ENCODE results near the gene CWC27.

Gene CWC27

DNA sequence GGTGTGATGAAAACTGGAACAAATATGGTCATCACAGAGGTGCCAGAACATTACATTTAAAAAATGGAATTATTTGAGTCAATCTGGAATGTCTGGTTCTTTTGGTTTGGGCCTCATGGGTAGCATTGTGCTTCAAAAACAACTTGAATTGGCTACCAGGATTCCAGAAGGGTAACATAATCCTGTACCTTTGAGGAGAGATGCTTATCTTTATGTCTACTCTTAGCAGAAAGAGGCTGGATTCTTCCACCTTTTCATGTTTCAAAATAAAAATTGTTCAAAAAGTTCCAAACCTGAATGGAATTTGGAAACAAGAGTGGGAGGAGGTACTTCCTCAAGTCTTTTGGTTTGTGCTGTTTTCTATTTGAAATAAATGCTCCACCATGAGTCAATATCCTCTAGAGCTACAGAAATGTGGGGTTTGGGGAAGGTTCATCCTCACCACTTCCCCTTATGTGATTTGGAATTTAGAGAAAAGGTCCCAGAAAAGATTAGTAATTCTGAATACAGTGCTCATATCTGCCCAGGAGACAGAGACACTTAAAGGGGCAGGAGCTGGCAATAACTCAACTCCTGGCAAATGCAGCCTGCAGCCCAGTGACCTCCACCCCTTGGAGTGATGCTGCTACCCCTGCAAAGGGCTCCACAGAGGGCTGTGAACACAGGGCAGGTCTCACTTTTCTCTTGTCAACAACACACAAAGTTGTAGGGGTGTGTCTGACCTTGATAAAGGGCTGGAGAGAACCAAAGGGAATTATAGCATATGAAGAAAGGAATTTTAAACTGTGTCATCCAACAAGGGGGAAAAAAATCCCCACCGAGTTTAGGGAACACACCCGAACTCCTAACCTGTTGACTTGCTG is 272.8 kb downstream of the CWC27 start:
- DNase-seq, result no peak

DNA sequence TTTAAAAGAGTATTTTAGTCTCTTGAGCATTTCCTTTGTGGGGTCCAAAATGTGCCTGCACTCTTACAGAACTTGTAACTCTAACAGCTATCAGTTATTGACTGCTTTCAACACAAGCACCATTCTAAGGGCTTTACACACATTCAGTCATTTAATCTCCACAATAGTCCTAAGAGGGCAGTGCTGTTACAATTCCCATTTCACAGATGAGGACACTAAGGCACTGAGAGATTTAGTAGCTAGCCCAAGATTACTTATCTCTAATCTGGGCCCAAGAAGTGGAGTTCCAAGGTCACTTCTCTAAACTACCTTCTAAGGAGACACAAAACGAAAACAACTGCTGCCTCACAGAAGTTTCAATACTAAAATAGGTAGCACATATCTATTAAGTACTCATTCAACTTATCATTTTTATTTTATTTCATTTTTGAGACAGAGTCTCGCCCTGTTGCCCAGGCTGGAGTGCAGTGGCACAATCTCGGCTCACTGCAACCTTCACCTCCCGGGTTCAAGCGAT is 275.2 kb downstream of the CWC27 start:
- no peak for DNase-seq

DNA sequence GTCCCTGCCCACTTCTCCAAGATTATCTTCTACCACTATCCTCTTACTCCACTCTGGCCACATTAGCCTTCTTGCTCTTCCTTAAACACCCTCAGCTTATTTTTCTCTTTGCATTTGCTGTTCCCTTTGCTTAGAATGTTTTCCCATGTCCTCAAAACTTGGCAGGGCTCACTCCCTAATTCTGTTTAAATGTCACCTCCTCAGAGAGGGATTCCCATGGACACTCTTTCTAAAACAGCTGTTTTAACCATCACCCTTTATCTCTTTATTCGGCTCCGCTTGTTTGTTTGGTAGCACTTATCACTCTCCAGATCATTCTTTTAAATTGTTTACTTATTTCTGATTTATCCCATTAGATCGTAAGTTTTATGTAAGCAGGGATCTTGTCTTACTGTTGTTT is 278.5 kb downstream of the CWC27 start:
- DNase-seq, result no peak

DNA sequence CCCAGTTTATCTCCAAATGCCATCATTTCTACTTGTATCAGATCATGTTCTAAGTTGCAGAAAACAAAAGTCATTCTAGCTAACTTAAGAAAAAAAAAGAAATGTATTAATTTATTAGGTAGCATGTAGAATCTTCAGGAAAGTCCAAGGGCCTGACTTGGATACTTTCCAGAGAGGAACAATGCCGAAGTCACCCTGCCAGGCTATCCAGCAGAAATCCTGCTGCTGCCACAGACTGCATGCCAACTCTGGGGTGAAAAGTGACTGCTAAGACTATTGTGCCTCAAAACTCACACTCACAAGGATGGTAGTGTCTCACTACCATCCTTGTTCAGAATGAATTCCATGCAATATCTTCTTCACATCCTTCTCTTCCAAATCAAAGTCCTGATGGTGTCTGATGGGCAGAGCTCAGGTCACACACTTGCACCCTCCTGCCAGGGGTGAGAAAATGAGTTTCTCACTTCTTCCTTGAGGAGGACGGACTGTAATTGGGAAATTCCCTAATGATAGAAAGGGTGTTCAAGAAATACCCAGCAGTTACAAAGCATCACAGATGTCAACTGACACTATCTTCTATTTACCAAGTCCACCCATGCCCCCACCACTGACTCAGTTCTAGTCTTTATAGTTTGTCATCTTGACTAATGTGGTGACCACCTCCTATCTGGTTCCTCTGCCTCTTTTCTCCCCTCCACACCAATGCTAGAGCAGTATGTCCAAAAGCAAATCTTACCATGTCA is 279.4 kb downstream of the CWC27 start:
- no peak for DNase-seq

DNA sequence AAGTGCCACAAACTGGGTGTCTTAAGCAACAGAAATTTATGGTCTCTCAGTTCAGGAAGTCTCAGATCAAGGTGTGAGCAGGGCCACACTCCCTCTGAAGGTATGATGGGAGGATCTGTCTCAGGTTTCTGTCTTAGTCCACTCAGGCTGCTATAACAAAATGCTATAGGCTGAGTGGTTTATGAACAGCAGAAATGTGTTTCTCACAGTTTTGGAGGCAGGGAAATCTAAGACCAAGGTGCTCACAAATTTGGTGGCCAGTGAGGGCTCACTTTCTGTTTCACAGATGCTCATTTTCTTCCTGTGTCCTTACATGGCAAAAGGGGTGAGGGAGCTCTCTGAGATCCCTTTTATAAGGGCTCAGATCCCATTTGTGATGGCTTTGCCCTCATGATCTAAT is 281.4 kb downstream of the CWC27 start:
- no peak for DNase-seq

DNA sequence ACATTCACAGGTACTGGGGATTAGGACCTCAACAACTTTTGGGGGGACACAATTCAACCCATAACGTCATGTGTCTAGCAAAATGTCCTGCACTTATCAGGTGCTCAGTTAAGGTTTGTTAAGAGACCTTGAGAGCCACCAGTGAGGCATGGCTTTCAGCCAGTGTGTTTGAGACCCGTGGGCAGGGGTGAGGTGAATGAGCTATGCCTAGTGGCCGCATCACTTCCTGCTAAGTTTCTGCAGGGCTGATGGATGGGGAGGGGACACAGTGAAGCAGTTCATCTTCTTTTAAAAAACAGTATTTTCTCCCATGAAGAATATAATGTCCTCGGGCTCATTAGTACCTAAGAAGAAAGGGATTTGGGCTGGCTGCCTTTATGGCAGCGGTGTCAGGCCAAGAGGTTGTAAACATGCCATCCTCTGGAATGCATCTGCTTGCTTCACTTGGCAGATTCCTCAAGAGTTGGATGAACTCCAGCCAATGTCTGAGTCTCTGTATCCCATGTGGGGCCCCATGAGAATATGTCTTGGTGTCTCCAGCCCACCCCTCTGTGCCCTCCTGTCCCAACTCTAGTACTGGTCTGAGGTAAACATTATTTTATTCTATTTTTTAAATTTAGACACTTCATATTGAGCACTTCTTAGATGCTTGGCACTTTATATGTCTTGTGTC is 282.2 kb downstream of the CWC27 start:
- DNase-seq, result no peak

DNA sequence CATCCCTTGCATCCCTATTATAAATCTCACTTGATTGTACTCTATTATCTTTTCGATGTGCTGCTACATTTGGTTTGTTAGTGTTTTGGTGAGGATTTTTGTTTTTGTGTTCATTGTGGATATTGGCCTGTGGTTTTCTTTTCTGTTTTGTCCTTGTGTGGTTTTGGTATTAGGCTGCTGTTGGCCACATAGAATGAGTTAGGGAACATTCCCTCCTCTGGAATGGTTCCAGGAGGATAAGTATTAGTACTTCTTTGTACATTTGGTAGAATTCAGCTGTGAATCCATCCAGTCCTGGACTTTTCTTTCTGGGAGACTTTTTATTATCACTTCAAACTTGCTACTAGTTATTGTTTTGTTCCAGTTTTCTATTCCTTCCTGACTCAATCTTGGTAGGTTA is 287.2 kb downstream of the CWC27 start:
- no peak for DNase-seq

DNA sequence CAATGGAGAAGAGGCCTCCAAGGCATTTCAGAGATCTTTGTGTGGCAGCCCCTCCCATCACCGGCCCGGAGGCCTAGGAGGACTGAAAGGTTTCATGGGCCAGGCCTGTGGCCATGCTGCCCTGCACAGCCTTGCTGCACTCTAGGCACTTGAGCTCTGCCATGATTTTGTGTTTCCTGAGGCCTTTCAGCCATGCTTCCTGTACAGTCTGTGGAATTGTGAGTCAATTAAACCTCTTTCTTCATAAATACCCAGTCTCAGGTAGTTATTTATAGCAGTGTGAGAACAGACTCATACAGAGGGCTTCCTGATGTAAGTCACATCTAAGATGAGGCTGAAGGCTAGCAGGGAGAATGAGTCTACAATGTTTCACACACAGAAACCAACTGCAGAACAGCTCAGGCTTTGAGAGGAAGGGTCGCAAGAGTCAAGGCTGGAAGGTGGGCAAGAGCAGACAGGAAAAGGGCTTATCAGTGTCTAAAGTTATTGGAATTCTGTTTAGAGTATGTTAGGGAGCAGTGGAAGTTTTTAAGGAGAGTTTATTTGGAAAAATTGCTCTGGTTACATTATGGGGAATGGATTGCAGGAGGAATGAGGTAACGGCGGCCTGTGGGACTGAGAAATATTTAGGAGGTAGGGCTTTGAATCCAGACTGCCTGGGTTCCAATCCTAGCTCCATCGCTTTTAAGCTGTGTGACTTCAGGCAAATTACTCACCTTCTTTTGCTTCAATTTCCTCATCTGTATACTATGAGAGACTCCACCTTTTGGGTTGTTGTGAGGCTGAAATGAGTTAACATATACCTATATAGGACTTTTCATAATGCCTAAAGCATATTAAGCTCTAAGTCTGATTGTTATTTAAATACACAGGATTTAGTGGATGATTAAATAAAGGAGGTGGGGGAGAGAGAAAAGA is 291.2 kb downstream of the CWC27 start:
- no peak for DNase-seq

DNA sequence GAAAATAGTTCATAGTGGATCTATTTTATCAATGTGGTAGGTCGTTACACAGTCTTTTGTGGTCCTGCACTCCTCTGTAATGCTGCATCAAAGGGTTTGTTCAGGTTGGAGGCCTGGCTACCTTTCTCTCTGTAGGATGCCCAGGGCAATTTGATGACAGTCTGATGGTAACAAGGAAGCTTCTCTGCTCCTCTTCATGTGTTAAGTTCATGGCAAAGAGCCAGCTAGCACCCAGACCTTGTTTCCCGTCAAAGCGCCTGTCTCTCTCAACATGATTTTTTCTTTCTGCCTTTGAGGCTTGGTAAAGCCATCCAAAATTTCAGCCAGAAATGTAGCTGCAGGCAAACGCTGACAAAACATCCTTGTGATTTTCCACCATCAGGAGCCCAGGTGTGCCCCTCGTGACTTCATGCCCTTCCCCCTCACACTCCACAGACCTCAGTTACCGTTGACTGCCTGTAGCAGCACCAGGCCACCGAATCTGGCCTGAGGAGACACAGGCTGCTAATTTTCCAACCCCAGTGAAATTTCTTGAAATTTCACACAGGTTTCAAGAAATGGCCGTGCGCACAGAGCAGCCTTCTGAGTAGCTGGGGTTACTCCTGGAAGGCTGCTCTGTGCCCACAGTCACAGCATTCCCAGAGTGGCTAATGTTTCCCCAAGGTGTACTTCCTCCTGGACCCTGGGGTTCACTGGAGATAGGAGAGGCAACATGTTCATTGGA is 292.7 kb downstream of the CWC27 start:
- no peak for DNase-seq

DNA sequence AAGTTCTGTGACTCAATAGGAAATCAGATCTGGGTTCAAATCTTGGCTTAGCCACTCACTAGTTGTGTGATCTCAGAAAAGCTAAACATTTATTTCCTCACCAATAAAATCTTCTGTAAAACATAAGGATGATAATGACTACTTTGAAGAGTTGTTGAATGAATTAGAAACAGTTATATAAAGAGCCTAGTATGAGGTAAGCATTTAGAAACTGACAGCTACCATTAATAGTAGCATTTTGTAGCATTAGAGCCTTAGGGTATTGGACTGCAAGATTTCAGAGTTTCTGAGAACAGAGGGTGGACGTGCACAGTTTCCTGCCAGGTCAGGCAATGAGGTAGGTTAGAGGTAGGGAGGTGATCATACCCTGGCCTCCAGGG is 293.2 kb downstream of the CWC27 start:
- DNase-seq, result no peak

DNA sequence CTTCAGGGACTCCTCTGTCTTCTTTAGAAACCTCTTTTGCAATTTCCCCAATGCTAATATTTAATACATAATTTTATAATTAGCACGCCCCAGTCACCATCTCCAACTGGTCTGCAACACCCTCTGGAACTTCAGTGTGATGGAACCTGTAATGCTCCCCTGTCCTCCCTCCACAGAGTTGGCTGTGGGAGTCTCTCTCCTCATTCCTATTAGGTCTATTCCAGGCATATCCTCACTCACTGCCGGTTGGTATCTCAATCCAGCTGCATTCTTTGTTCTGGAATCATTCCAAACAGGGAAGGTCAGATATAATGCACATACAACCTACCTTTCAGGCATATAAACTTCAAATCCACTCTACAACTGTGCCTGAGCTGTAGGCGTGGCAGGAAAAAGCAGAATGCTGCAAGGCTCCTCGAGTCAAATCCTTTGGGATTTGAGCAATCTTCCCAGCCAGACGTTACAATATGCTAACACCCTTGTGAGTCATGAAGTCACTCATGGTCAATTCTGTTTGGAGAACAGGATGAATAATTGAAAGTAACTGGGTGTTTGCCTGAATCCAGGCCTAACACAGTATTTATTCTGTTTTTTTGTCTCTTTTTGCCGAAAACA is 293.8 kb downstream of the CWC27 start:
- DNase-seq, result no peak

DNA sequence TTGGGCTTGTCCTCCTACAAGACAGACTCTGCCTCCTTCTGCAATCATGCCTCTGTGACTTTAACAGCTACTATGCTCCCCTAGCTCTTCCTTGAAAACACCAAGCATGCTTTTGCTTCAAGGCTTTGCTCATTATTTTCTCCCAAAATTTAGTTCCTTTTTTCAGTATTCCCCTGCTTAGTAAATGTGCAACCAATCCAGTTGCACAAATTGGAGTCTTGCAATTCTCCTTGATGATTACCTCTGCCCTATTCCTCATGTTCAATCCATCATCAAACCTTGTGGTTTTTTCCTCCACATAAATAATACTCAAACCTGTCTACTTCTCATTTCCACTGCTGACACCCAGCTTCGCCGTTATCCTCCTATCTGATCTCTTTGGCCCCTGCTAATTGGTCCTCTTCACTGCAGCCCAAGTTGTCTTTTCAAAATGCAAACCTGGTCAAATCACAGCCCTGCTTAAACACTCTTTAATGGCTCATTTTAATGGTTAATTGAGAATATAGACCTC is 296.3 kb downstream of the CWC27 start:
- no peak for DNase-seq

DNA sequence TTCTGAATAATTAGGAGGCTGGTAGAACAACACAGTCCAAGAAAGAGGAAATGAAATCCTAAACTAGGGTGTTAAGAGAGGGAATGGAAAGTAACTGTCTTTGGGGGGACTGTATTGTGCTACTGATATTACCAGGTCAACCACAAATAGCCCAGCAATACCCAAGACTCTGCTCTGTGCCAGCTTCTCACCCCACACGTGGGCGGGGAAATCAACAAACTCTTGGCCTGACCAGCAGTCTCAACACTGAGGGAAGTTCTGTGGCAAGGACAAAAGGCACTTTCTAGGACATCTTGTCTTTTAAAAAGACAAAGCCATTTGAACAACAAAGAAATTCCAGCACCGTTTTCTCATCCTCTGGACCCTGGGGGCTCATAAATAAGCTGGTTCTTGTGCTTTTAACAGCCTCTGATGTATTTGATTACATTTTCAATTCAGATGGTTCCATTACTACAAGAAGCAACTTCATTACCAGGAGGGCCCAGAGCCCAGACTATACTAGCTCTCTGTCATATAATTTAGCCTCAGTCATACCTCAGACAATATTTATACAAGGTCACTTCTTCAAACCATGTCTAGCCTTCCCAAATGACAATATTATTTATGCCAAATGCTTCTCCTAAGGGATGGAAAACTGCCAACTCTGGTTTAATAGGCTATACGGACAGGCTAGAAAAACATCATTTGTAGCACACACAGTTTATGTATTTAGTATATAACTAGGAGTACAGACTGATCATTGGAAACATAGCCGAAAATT is 297.8 kb downstream of the CWC27 start:
- DNase-seq, result no peak

DNA sequence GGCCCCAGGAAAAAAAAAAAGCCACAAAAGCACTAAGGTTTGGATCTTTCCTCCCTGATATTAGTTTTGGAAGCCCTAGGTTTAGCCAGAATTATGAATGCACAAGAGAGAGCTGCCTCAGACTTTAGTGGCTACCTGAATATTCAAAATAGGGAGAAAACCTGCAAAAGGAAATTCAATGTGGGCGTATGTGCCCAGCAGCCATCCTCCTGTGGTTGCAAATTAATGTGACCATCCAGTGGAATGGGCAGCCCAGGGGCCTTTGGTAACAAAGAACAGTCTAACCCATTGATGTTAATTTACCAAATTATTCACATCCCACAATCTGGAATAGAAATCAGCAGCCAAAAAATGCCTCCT is 298.4 kb downstream of the CWC27 start:
- DNase-seq, result no peak
